ENCODE measurements around the gene GPR142.

The GPR142 gene

GRCh38 chr17:74391771-74392170 lies 24.5 kb downstream of the GPR142 start:
- TF ChIP-seq, protein P1, sequence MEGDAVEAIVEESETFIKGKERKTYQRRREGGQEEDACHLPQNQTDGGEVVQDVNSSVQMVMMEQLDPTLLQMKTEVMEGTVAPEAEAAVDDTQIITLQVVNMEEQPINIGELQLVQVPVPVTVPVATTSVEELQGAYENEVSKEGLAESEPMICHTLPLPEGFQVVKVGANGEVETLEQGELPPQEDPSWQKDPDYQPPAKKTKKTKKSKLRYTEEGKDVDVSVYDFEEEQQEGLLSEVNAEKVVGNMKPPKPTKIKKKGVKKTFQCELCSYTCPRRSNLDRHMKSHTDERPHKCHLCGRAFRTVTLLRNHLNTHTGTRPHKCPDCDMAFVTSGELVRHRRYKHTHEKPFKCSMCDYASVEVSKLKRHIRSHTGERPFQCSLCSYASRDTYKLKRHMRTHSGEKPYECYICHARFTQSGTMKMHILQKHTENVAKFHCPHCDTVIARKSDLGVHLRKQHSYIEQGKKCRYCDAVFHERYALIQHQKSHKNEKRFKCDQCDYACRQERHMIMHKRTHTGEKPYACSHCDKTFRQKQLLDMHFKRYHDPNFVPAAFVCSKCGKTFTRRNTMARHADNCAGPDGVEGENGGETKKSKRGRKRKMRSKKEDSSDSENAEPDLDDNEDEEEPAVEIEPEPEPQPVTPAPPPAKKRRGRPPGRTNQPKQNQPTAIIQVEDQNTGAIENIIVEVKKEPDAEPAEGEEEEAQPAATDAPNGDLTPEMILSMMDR (IDR thresholded peaks at IDR 0.05; ENCODE audit: control insufficient read depth, extremely low read depth, insufficient read depth): no peak
- no peak overlapping the region for H3K4me3 ChIP-seq (ENCODE audit: low read depth, low read length)
- no peak for DNase-seq (ENCODE audit: low read depth)

DNA sequence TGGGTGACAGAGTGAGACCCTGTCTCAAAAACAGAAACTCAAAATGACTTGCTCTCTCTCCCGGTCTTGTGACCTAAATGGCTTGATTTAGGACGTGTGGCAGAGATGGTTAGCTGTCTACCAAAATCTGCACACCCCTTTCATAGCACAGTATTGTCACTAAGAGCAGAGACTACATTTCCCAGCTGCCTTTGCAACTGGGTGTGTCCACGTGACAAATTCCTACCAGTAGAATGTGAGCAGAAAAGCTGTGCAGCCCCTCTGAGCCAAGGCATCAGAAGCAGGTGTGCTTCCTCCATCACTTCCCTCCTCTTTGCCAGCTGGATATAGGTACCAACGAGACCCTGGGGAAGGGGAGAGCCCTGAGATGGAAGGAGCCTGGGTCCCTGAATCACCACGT lies 25.5 kb downstream of the GPR142 start:
- TF ChIP-seq, protein P1 (IDR thresholded peaks at IDR 0.05; ENCODE audit: control insufficient read depth, extremely low read depth, insufficient read depth): no peak
- H3K4me3 ChIP-seq (ENCODE audit: low read depth, low read length): no peak overlapping the region
- no peak for DNase-seq (ENCODE audit: low read depth)

DNA sequence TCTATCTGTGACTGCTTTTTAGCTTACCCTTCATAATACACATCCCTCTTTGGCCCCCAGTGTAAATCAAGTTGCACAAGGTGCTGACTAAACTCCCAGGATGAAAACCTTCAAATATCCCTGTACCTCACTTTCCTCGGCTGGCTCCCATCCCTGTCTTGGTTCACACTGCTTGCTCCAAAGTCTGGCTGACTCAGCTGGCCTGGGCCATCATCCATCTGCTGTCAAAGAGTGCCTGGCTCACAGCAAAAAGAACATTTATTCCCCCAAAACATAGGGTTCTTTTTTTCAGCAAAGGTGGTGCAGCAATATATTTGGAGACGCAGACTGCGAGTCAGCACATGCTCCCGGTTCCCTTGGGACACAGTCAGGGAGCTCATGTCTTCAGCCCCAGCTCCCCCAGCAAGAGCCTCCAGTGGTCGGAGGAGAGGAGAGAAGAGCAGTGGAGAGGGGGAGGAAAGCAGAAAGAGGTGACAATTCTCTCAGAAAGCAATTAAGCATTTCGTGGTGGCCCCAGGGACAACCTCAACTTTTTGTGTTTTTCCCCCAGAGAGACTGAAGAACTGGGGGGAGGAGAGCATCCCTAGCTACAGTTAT lies 26.1 kb downstream of the GPR142 start:
- TF ChIP-seq, protein P1 (IDR thresholded peaks at IDR 0.05; ENCODE audit: control insufficient read depth, extremely low read depth, insufficient read depth): no peak
- DNase-seq (ENCODE audit: low read depth): no peak
- no peak overlapping the region for H3K4me3 ChIP-seq (ENCODE audit: low read depth, low read length)

GRCh38 chr17:74394275-74394950 lies 27.1 kb downstream of the GPR142 start:
- no peak for DNase-seq (ENCODE audit: low read depth)
- TF ChIP-seq, protein P1 (IDR thresholded peaks at IDR 0.05; ENCODE audit: control insufficient read depth, extremely low read depth, insufficient read depth): no peak
- no peak overlapping the region for H3K4me3 ChIP-seq (ENCODE audit: low read depth, low read length)

DNA sequence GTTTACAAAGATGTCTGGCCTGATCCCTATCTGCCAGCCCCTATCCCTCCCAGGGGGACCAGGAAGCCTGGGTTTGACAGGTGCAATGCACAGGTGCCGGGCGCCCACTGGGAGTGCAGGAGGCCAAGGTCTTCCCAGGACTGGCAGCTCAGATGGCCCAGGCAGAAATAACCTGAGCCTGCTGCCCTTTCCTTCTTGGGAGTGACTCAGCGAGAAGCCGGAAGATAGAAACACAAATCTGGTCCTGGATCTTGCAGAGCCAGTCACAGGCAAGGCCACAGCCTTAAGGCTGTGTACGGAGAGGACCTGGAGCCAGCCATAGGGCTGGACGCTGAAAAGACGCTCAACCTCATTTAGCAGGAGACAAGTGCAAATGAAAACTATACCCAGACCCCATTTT lies 27.7 kb downstream of the GPR142 start:
- no peak for DNase-seq (ENCODE audit: low read depth)
- H3K4me3 ChIP-seq (ENCODE audit: low read depth, low read length): no peak overlapping the region
- TF ChIP-seq, protein P1 (IDR thresholded peaks at IDR 0.05; ENCODE audit: control insufficient read depth, extremely low read depth, insufficient read depth): no peak

GRCh38 chr17:74396567-74396966 lies 29.3 kb downstream of the GPR142 start:
- no peak for DNase-seq (ENCODE audit: low read depth)
- TF ChIP-seq, protein P1 (IDR thresholded peaks at IDR 0.05; ENCODE audit: control insufficient read depth, extremely low read depth, insufficient read depth): no peak
- H3K4me3 ChIP-seq (ENCODE audit: low read depth, low read length): no peak overlapping the region

DNA sequence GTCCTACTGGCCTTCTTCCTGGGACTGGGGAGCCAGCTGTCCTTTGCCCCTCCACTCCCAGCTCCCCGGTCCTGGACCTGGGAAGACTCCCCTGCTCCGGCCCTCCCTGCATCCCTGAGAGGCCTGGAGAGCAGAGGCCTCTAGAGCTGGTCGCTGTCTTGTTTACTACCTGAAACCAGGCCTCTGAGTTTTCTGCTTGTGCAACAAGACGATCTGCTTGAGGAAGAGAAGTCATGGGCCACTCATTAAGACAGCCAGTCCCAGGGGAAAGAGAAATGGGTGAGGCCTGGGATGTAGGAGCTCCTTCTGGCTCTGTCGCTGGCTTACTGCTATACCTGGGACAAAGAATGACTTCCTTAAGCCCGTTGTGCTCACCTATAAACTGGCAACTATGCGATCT lies 34.7 kb downstream of the GPR142 start:
- TF ChIP-seq, protein P1 (IDR thresholded peaks at IDR 0.05; ENCODE audit: control insufficient read depth, extremely low read depth, insufficient read depth): no peak
- DNase-seq (ENCODE audit: low read depth): no peak

More for the DNA sequence above, 34.7 kb downstream of the GPR142 start:
- H3K4me3 ChIP-seq (ENCODE audit: low read depth, low read length): no peak overlapping the region

Data from LNCaP clone FGC (cell line).